Right ventricle myocardium superior (tissue), 1 donor: ENCODE data around the gene CRADD. TPM values are rescaled to one million over a fixed set of nuclear protein-coding genes. Genes with fewer than 3 reads are reported as not detected.
"Not testable (repeated sequence)": the region's sequence is repeated elsewhere in the genome, so short reads cannot be mapped to it uniquely, and the experiment has no call there.

Source experiments
- ATAC-seq: fragments of 200-7000 bp; cut with Tn5 transposase; one replicate; pipeline ENCODE4 v1.9.1; 2020; ENCODE audit warnings: mild to moderate bottlenecking; ENCODE audit not compliant: poor library complexity
- DNase-seq: peaks from one replicate; pipeline ENCODE4 v3.0.0-alpha.2; 2020
- intact Hi-C: fragments of 100-400 bp; cut with DNase I; formaldehyde crosslinking; loops from one replicate; pipeline ENCODE4 v1.11.2; 2022
- total RNA-seq: library from RNA; stranded (reverse); fragmentation: NEBNext Ultra II Directional; extraction: Animal tissue kit (Norgen Biotek cat#: 25700); gene quantifications from one replicate; pipeline ENCODE4 v1.2.1, GENCODE V29; 2021
- donor health status: DM: no; HTN: yes; CAD: no; lungs with severe emphysema.

Gene CRADD
- total RNA-seq, 1 donor from 2014 or later: 35.8 TPM

DNA sequence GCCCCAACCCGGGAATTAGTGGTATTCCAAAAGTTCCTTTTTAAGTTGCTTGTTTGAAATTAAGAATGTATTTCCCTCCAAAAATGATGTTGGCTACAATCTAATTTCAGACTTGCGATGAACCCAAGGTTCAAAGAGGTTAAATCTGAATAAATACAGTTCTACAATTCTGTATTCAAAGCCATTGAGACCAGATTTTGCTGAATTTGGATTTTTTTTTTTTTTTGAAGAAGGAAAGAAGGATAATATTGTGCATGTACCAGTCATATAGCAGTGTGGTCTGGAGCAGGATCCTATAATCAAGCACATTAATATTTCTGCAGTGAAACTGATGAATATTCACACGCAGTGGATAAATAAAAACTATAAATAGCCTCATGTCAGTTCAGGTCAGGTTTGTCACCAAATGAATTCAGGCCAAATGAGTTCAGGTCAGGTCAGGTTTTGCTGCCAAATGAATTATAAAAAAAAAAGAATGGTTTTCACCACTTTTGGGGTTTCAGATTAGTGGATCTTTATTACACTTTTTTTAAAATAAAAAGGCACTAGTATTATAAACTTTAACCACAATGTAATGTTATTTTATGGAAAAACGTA is 69.5 kb downstream of the CRADD start:
- intact Hi-C loops: loop anchor here (10.0 kb wide), 1 partner anchor 68 kb away; no protein-coding TSS in a partner anchor
- DNase-seq (no peak), ATAC-seq (no peak)

DNA sequence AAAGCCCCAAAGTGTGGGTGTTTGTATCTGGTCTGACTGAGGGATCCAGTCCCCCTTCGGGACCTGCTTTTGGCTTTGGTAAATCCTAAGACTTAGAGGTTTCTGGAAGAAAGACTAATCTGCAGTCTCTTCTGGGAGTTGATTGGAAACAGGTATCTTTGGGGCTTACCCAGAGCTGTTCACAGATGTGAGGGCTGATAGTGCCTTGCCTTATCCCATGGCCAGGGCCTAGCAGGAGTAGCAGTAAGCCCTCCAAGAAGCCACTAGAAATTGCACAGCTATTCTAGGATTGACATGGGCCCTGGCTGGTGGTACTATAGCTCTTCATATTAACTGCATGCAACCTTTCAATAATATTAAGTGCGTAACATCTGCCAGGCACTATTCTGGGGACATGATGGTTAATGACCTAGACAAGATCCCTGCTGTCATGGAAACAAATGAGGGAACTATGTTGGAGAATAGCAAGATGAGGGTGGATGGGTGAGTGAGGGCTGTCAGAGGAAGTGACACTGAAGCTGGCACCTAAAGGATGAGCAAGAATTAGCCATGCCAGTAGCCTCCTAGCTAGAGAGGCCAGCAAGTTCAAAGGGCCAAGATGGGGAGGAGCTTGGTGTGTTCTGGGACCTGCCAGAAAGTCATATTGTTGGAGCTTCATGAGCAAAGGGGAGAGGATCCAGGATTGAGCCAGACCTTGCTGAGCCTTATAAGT is 71.7 kb downstream of the CRADD start:
- ATAC-seq (no peak), DNase-seq (no peak)
- intact Hi-C loops: loop anchor here (10.0 kb wide), 1 partner anchor 66 kb away; no protein-coding TSS in a partner anchor

DNA sequence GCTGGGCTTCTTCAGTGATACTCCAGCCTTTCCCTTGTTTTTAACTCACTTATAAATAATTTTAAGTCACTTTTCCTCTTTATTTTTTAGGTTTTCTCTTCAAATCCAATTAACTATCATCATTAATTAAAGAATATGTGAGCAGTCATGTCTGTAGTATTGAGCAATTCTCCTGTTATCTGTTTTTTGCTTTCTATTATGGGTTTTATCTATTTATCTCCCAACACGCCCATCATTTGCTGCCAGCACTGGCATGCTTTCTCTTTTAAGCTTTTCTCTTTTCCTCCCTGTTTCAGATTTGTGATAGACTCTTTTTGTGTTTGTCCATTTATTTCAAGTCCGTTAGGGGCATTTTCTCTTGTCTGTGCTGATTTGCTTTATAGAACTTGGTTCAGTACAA is 72.3 kb downstream of the CRADD start:
- ATAC-seq (peak; percentile 18), DNase-seq (no peak)
- intact Hi-C loops: loop anchor here (10.0 kb wide), 1 partner anchor 65 kb away; no protein-coding TSS in a partner anchor

DNA sequence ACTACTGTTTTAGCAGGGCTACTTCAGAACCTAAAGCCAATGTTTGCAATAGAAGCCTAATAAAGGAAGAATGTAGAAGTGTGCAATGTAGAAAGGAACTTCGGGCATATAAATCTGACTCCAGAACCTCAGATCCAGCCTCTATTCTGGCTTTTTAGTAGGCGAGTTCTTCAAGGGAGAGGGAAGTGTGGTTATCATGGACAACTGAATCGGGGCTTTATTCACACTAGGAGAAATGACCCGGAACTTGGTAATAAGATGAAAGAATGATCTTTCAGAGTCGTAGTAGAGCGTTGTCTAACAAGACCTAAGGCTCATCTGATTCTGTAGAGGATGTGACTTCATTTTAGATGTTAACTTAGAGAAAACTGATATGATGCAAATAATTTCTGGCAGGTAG is 72.9 kb downstream of the CRADD start:
- DNase-seq (no peak), ATAC-seq (peak; percentile 6)
- intact Hi-C loops: no loop called here

DNA sequence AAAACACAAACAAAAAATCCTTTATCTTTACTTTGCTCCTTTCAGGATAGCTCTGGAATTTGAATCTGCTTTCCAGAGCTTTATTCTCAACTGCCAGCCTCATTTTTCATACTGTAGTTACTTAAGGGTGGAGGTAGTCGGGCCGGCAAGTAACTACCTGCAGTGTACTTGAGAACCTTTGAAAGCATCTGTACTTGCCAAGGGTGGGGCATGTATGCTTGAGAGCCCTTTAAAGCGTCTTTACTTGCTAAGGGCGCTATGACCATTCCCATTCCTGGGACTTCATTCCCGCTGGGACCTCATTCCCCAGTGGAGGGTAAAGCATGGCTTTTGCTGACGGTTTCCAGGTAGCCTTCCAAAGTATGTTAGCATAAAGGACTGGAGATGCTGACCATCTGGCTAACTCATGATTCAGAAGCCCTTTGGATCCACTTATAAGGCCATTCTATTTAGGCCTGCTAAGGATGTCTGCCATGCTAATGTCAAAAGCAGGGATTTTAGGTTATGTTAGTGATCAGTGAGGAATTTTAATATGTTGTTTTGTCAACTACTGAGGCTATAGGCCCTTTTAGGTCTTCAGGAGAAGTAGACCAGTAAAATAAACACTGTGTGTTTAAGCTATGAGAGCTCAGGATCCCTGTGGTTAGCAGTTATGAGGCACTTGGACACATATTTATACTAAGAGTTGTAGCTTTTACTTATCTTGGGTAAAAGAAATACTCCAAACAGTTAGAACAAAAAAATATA is 74.9 kb downstream of the CRADD start:
- DNase-seq (no peak), ATAC-seq (no peak)
- intact Hi-C loops: no loop called here

DNA sequence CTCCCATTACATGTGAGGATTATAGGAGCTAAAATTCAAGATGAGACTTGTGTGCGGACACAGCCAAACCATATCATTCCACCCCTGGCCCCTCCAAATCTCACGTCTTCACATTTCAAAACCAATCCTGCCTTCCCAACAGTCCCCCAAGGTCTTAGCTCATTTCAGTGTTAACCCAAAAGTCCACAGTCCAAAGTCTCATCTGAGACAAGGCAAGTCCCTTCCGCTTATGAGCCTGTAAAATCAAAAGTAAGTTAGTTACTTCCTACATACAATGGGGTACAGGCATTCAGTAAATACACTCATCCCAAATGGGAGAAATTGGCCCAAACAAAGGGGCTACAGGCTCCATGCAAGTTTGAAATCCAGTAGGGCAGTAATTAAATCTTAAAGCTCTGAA is 76.1 kb downstream of the CRADD start:
- intact Hi-C loops: no loop called here
- DNase-seq (no peak), ATAC-seq (no peak)

DNA sequence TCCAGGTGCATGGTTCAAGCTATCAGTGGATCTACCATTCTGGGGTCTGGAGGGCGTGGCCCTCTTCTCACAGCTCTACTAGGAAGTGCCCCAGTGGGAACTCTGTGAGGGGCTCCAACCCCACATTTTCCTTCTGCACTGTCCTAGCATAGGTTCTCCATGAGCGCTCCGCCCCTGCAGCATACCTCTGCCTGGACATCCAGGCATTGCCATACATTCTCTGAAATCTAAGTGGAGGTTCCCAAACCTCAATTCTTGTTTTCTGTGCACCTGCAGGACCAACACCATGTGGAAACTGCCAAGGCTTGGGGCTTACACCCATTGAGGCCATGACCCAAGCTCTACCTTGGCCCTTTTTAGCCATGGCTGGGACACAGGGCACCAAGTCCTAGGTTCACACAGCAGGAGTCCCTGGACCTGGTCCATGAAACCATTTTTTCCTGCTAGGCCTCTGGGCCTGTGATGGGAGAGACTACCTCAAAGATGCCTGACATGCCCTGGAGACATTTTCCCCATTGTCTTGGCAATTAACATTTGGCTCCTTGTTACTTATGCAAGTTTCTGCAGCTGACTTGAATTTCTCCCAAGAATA is 76.8 kb downstream of the CRADD start:
- intact Hi-C loops: no loop called here
- ATAC-seq (no peak), DNase-seq (no peak)

DNA sequence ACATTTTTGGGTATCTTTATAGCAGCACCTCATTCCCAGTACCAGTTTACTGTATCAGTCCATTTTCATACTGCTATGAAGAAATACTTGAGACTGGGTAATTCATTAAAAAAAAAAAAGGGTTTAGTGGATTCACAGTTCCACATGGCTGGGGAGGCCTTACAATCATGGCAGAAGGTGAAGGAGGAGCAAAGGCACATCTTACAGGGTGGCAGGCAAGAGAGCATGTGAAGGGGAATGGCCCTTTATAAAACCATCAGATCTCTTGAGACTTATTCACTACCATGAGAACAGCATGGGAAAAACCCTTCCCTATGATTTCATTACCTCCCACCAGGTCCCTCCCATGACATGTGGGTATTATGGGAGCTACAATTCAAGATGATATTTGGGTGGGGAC is 77.7 kb downstream of the CRADD start:
- intact Hi-C loops, DNase-seq, ATAC-seq: not testable (repeated sequence)

DNA sequence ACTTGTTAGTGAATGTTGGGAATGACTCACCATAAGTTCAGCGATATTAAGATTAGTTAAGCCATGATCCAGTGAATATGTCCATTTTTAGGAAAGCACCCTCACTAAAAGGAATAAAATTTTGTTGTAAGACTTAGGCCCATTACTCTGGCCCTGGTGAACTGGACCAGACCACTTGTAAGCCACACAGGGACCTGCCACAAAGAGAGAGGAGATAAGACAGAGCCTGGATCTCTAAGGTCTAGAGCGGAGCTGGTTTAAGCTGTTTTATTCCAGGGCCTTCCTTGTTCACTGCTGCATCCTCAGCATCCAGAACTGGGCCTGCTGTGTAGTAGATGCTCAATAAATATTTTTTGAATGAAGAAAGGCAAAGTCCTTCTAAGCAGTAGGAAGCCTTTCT is 79.1 kb downstream of the CRADD start:
- intact Hi-C loops: no loop called here
- ATAC-seq: no peak
- no peak for DNase-seq

DNA sequence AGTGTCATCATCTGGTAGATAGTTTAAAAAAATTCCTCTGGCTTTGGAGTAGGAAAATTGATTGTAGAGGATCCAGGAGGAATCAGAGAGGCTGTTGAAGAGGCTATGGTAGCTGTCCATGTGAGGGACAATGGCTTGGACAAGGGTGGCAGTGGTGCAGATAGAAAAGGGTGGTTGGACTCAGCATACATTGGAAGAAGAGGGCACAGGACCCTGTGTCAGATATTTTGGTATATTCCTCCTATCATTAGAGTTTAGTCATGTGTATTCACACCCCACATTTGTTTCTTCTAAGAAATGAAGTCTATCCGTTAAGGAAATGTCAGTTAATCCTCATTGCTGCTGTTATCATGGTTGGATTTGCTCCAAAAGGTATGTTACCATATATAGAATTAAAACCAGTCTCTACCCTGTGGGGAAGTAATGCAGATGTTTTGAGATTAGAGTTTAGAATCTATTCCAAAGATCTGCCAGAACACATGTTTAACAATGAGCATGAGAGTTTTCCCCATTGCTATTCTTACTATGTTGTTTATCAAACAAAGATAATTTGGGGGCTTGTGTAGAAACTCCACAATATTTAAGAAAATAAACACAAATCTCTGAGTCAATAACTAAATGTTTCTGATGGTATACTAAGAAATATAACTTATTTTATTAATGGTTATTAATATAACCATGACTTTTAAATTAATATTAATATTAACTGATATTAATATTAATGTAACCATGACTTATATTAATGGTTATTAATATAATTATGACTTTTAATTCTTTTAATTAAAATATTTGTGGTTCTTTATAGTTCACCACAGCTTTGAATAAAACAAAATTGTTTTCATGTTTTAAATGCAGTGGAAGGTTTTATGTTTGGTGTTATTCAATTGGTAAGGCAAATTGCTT is 80.9 kb downstream of the CRADD start:
- intact Hi-C loops: no loop called here
- ATAC-seq (no peak), DNase-seq (no peak)

DNA sequence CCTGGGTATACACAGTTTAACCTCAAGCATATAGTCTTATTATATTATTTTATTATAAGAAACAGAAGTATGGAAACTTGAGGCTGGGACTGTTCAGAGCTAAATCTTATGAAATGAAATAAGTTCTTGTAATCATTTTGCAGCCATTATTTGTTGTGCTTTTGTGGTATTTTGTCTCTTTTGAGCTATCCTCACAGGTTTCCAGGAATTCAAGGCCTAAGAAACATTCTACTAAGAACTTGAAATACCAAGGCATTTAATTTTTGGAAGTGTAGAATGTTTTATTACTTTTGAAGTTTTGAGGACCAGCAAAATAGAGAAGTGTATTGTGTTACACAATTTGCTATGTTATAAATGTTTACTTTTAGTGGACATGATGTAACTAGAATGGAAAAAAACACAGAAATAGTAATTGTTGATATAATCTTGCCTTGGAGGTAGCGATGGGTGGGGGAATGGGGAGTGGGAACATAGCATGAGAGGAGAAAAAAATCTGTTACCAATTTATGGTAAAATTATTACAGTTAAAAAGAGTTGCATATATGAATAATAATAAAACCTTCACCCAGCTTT is 81.7 kb downstream of the CRADD start:
- no peak for ATAC-seq
- intact Hi-C loops: no loop called here

DNA sequence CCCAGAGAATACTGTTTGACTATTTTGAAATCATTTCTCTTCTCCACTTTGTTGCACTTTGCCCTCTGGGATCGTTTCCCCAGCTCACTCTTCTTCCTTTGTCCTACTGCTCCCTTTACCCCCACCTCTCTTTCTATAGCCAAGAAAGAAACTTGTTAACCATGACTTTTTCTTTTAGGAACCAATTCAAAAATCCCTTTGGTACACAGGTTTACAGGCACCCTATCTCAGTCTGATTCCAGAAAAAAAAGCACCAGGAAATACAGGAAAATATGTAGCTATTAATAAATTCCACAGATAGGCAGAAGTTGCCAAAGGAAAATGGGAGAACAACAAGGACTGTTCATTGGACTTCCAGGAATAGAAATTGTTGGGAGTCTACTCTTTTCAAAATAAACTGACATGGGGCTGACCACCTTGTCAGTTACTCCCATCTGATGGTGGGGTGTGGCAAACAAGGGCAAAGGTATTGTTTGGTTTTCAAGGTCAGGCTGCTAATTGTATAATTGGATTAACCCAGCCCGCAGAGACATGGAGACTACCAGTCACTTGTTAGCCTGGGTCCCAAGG is 82.4 kb downstream of the CRADD start:
- ATAC-seq (peak; percentile 9), DNase-seq (no peak)
- intact Hi-C loops: loop anchor here (10.0 kb wide), 1 partner anchor 215 kb away; no protein-coding TSS in a partner anchor

More for the DNA sequence above, 81.7 kb downstream of the CRADD start:
- no peak for DNase-seq

DNA sequence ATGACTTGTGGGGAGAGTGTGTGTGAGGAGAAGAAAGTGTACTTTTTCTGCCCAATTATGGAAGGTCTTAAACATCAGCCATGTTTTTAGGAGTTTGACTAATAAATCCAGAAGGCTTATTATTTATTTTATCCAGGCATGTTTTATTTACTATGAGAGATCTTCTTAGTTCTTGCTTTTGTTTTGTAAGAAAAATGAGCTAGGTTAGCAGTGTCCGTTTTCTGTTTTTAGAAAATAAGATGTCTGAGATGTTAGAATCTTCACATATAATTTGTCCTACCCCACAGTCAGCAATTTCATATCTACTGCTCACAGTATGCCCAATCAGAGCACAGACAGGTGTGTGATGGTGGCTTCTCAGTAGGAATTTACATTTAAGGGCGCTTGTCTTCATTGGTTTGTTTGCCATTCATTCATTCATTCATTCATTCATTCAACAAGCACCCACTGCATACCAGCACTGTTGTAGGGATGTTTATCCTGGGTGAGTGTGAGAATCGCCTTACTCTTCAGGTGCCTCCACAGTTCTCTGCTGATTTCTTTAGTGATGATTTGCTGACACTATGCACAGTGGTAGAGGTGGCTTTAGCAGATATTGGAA is 83.2 kb downstream of the CRADD start:
- ATAC-seq (no peak), DNase-seq (no peak)
- intact Hi-C loops: loop anchor here (10.0 kb wide), 1 partner anchor 214 kb away; no protein-coding TSS in a partner anchor

DNA sequence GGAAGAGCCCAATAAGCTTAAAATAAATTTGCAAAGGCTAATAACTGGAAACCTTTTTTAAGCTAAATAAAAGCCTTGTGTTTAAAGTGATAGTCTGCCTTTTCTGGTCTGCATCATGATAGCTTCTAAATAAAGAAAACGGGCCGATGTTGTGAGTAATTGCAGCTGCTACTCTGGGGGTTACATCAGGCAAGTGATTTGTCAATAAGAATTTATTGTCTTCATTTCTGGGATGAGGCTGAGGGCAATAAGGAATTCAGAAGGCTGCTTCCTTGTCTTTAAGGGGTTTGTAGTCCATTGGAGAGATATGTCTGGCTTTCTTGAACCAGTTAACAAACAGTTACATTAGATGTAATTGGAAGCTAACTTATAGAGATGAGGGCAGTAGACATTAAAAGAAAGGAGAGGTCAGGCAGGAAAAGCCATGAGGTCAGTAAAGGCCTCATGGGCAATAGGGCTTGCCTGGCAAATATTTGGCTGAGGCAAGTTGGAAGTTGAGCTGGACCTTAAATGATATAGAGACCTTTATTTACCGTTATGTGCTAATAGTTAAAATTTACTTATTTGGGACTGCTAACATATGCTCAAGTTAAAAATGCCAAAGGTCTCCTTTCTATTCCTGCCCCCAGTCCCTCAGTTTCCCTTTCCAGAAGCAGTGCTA is 85.0 kb downstream of the CRADD start:
- ATAC-seq: no peak
- intact Hi-C loops: loop anchor here (10.0 kb wide), 1 partner anchor 213 kb away; no protein-coding TSS in a partner anchor
- DNase-seq: no peak

DNA sequence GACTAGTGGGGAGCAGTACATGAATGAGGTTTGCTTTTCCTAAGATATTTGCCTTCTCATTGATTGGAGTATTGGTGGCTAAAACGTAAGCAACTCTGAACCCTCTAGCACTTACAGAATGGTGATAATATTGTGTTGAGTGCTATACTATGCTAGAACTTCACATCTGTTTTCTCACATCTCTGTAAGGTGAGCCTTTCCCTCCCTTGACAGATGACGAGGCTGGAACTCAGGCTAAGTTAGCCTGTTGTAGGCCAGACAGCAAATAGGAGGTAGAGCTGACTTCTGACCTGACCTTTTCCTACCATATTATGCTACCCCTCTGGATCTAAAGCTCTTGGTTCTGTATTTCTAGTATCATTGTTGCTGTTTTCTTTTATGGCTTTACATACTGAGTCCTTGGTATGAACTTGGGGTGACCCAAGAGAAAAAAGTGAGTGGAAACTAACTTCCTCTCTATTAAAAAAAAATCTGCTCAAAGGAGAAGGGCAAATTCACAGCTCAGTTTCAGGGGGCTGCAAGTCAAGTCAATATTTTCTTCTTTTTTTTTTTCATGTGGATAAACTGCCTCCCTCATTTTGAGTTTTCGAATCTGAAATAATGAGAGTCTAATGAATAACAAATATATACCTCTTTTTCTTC is 85.9 kb downstream of the CRADD start:
- ATAC-seq: no peak
- DNase-seq: no peak
- intact Hi-C loops: loop anchor here (10.0 kb wide), 1 partner anchor 212 kb away; no protein-coding TSS in a partner anchor

DNA sequence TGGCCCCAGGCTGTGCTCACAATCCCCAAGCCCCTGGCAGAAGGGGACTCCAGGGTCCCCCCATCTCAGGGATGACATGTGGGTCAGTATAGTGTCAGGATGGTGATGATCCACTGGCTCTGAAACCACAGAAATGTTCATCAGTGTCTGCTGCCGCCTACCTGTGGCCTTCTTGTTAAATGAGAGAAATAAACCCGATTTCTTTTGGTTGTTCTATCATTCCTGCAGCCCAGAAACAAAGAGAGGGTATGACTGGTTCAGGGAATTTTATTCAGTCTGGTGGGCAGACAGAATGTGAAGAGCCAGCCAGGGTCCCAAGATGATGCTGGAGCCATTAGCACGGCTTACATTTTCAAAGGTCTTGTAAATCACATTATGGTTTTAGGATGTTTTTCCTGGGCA is 86.6 kb downstream of the CRADD start:
- no peak for ATAC-seq
- intact Hi-C loops: loop anchor here (10.0 kb wide), 1 partner anchor 211 kb away; no protein-coding TSS in a partner anchor
- no peak for DNase-seq
